ENCODE results near the gene PROK1.

Gene PROK1

GRCh38 chr1:110453829-110454228 lies 2.9 kb downstream of the PROK1 start:
- no peaks in the 10 kb centered on the region for H3K27me3 ChIP-seq (ENCODE audit: control insufficient read depth, insufficient read depth, low read length)
- H3K9ac ChIP-seq (ENCODE audit: low read depth, low read length) = no peak overlapping the region
- no peak overlapping the region for H3K4me3 ChIP-seq (ENCODE audit: low read depth, low read length)
- no peak overlapping the region for H3K27ac ChIP-seq (ENCODE audit: low read depth, low read length)
- no peaks in the 10 kb centered on the region for H3K36me3 ChIP-seq (ENCODE audit: control insufficient read depth, insufficient read depth, low read length)
- H3K4me1 ChIP-seq (ENCODE audit: control insufficient read depth, insufficient read depth, low read length) = peaks cover 20% of the 10 kb centered on the region
- H3K9me3 ChIP-seq (ENCODE audit: control insufficient read depth, insufficient read depth, low read length) = no peaks in the 10 kb centered on the region

GRCh38 chr1:110454328-110454727 lies 3.4 kb downstream of the PROK1 start:
- H3K36me3 ChIP-seq (ENCODE audit: control insufficient read depth, insufficient read depth, low read length) = no peaks in the 10 kb centered on the region
- H3K4me3 ChIP-seq (ENCODE audit: low read depth, low read length) = no peak overlapping the region
- H3K4me1 ChIP-seq (ENCODE audit: control insufficient read depth, insufficient read depth, low read length) = peaks cover 20% of the 10 kb centered on the region
- H3K27ac ChIP-seq (ENCODE audit: low read depth, low read length) = no peak overlapping the region
- no peak overlapping the region for H3K9ac ChIP-seq (ENCODE audit: low read depth, low read length)
- H3K27me3 ChIP-seq (ENCODE audit: control insufficient read depth, insufficient read depth, low read length) = no peaks in the 10 kb centered on the region
- no peaks in the 10 kb centered on the region for H3K9me3 ChIP-seq (ENCODE audit: control insufficient read depth, insufficient read depth, low read length)

GRCh38 chr1:110455151-110455550 lies 4.2 kb downstream of the PROK1 start:
- Histone ChIP-seq H3K27me3 (ENCODE audit: control insufficient read depth, insufficient read depth, low read length) (no peaks in the 10 kb centered on the region), H3K9ac (ENCODE audit: low read depth, low read length) (no peak overlapping the region)

GRCh38 chr1:110457206-110457605 lies 6.3 kb downstream of the PROK1 start:
- Histone ChIP-seq H3K27me3 (ENCODE audit: control insufficient read depth, insufficient read depth, low read length) (no peaks in the 10 kb centered on the region), H3K4me3 (ENCODE audit: low read depth, low read length) (no peak overlapping the region), H3K36me3 (ENCODE audit: control insufficient read depth, insufficient read depth, low read length) (no peaks in the 10 kb centered on the region), H3K9me3 (ENCODE audit: control insufficient read depth, insufficient read depth, low read length) (no peaks in the 10 kb centered on the region), H3K9ac (ENCODE audit: low read depth, low read length) (no peak overlapping the region), H3K27ac (ENCODE audit: low read depth, low read length) (no peak overlapping the region), H3K4me1 (ENCODE audit: control insufficient read depth, insufficient read depth, low read length) (peaks cover 7% of the 10 kb centered on the region)

More at GRCh38 chr1:110455151-110455550, 4.2 kb downstream of the PROK1 start:
- Histone ChIP-seq H3K36me3 (ENCODE audit: control insufficient read depth, insufficient read depth, low read length) (no peaks in the 10 kb centered on the region), H3K9me3 (ENCODE audit: control insufficient read depth, insufficient read depth, low read length) (no peaks in the 10 kb centered on the region), H3K4me1 (ENCODE audit: control insufficient read depth, insufficient read depth, low read length) (peaks cover 12% of the 10 kb centered on the region), H3K27ac (ENCODE audit: low read depth, low read length) (no peak overlapping the region), H3K4me3 (ENCODE audit: low read depth, low read length) (no peak overlapping the region)

GRCh38 chr1:110460253-110461220 lies 9.6 kb downstream of the PROK1 start:
- Histone ChIP-seq H3K27me3 (ENCODE audit: control insufficient read depth, insufficient read depth, low read length) (no peaks in the 10 kb centered on the region), H3K36me3 (ENCODE audit: control insufficient read depth, insufficient read depth, low read length) (no peaks in the 10 kb centered on the region), H3K9ac (ENCODE audit: low read depth, low read length) (no peak overlapping the region), H3K27ac (ENCODE audit: low read depth, low read length) (no peak overlapping the region), H3K4me1 (ENCODE audit: control insufficient read depth, insufficient read depth, low read length) (no peaks in the 10 kb centered on the region), H3K9me3 (ENCODE audit: control insufficient read depth, insufficient read depth, low read length) (no peaks in the 10 kb centered on the region), H3K4me3 (ENCODE audit: low read depth, low read length) (no peak overlapping the region)

- Histone ChIP-seq H3K27me3 (ENCODE audit: control insufficient read depth, insufficient read depth, low read length) (no peaks in the 10 kb centered on the region), H3K4me1 (ENCODE audit: control insufficient read depth, insufficient read depth, low read length) (no peaks in the 10 kb centered on the region), H3K27ac (ENCODE audit: low read depth, low read length) (no peak overlapping the region), H3K9ac (ENCODE audit: low read depth, low read length) (no peak overlapping the region), H3K9me3 (ENCODE audit: control insufficient read depth, insufficient read depth, low read length) (no peaks in the 10 kb centered on the region), H3K4me3 (ENCODE audit: low read depth, low read length) (no peak overlapping the region), H3K36me3 (ENCODE audit: control insufficient read depth, insufficient read depth, low read length) (no peaks in the 10 kb centered on the region)
These were observed 11.1 kb downstream of the PROK1 start for GRCh38 chr1:110462093-110462492.

GRCh38 chr1:110462964-110463363 lies 12.0 kb downstream of the PROK1 start:
- Histone ChIP-seq H3K36me3 (ENCODE audit: control insufficient read depth, insufficient read depth, low read length) (no peaks in the 10 kb centered on the region), H3K4me3 (ENCODE audit: low read depth, low read length) (no peak overlapping the region), H3K27ac (ENCODE audit: low read depth, low read length) (no peak overlapping the region), H3K9me3 (ENCODE audit: control insufficient read depth, insufficient read depth, low read length) (no peaks in the 10 kb centered on the region), H3K9ac (ENCODE audit: low read depth, low read length) (no peak overlapping the region), H3K27me3 (ENCODE audit: control insufficient read depth, insufficient read depth, low read length) (no peaks in the 10 kb centered on the region), H3K4me1 (ENCODE audit: control insufficient read depth, insufficient read depth, low read length) (no peaks in the 10 kb centered on the region)

- H3K27ac ChIP-seq (ENCODE audit: low read depth, low read length) = no peak overlapping the region
- no peak overlapping the region for H3K4me3 ChIP-seq (ENCODE audit: low read depth, low read length)
- H3K27me3 ChIP-seq (ENCODE audit: control insufficient read depth, insufficient read depth, low read length) = no peaks in the 10 kb centered on the region
- no peak overlapping the region for H3K9ac ChIP-seq (ENCODE audit: low read depth, low read length)
- no peaks in the 10 kb centered on the region for H3K36me3 ChIP-seq (ENCODE audit: control insufficient read depth, insufficient read depth, low read length)
- H3K4me1 ChIP-seq (ENCODE audit: control insufficient read depth, insufficient read depth, low read length) = no peaks in the 10 kb centered on the region
- H3K9me3 ChIP-seq (ENCODE audit: control insufficient read depth, insufficient read depth, low read length) = no peaks in the 10 kb centered on the region
These were observed 12.8 kb downstream of the PROK1 start for GRCh38 chr1:110463725-110464124.

- Histone ChIP-seq H3K36me3 (ENCODE audit: control insufficient read depth, insufficient read depth, low read length) (no peaks in the 10 kb centered on the region), H3K27ac (ENCODE audit: low read depth, low read length) (no peak overlapping the region)
These were observed 13.4 kb downstream of the PROK1 start for GRCh38 chr1:110464340-110464739.

GRCh38 chr1:110465038-110465813 lies 14.3 kb downstream of the PROK1 start:
- H3K36me3 ChIP-seq (ENCODE audit: control insufficient read depth, insufficient read depth, low read length) = no peaks in the 10 kb centered on the region

More at GRCh38 chr1:110464340-110464739, 13.4 kb downstream of the PROK1 start:
- no peaks in the 10 kb centered on the region for H3K27me3 ChIP-seq (ENCODE audit: control insufficient read depth, insufficient read depth, low read length)
- no peaks in the 10 kb centered on the region for H3K9me3 ChIP-seq (ENCODE audit: control insufficient read depth, insufficient read depth, low read length)
- no peak overlapping the region for H3K4me3 ChIP-seq (ENCODE audit: low read depth, low read length)
- no peaks in the 10 kb centered on the region for H3K4me1 ChIP-seq (ENCODE audit: control insufficient read depth, insufficient read depth, low read length)
- no peak overlapping the region for H3K9ac ChIP-seq (ENCODE audit: low read depth, low read length)

More at GRCh38 chr1:110465038-110465813, 14.3 kb downstream of the PROK1 start:
- Histone ChIP-seq H3K27me3 (ENCODE audit: control insufficient read depth, insufficient read depth, low read length) (no peaks in the 10 kb centered on the region), H3K4me1 (ENCODE audit: control insufficient read depth, insufficient read depth, low read length) (no peaks in the 10 kb centered on the region), H3K9ac (ENCODE audit: low read depth, low read length) (no peak overlapping the region), H3K27ac (ENCODE audit: low read depth, low read length) (no peak overlapping the region), H3K9me3 (ENCODE audit: control insufficient read depth, insufficient read depth, low read length) (no peaks in the 10 kb centered on the region), H3K4me3 (ENCODE audit: low read depth, low read length) (no peak overlapping the region)

All from HUES48 (cell line).